Endothelial cell of umbilical vein (primary cell): ENCODE results near the gene POU2AF1. TPM values are rescaled to one million over a fixed set of nuclear protein-coding genes. Genes with fewer than 3 reads are reported as not detected.

Experiments used
- BruUV-seq: library from RNA; stranded (reverse); fragments of 400-500 nt; replicated peaks from 2 replicates; lab custom pipeline; 2021; lab: Mats Ljungman, UMichigan
- CTCF ChIA-PET: fragments of 300-600, 350-600 bp; sonication (Branson Sonifier 250); formaldehyde crosslinking; loops from one replicate; lab custom pipeline; 2021; ENCODE audit warnings: antibody characterized with exemption, inconsistent platforms; lab: Charles Lee
- POLR2A ChIA-PET: fragments of 300-600, 350-600 bp; sonication (Branson Sonifier 250); formaldehyde crosslinking; loops from one replicate; lab custom pipeline; 2021; ENCODE audit warnings: antibody characterized with exemption, inconsistent platforms; lab: Charles Lee
- DNase-seq: peaks from one replicate; pipeline ENCODE4 v3.0.0-alpha.2; 2011; ENCODE audit warnings: low read depth, low spot score
- FAIRE-seq: peaks from 2 replicates; lab custom pipeline; 2011; peaks lifted over from hg19 to GRCh38; lab: Jason Lieb, UNC
- H2AFZ ChIP-seq: 2 replicates; pipeline ENCODE4 v1.6.0; 2012; ENCODE audit warnings: low read depth, low read length, control low read depth, inconsistent platforms
- H3K27ac ChIP-seq: 2 replicates; pipeline ENCODE4 v1.5.1; 2011; ENCODE audit warnings: low read depth, mild to moderate bottlenecking, control low read depth, low read length, moderate library complexity; ENCODE audit not compliant: insufficient read depth
- H3K27me3 ChIP-seq, 2 experiments: 2 replicates each; pipeline versions ENCODE4 v1.6.0 to v1.6.1; 2011; ENCODE audit warnings: low read length in 2 of 2, mixed read lengths in 1 of 2; ENCODE audit not compliant: control insufficient read depth in 2 of 2, insufficient read depth in 2 of 2
- H3K36me3 ChIP-seq, 2 experiments: 2 replicates in 1 of 2; 3 replicates in 1 of 2; pipeline ENCODE4 v1.5.1; 2011; ENCODE audit warnings: low read length in 2 of 2, mild to moderate bottlenecking in 1 of 2, moderate library complexity in 1 of 2; ENCODE audit not compliant: control insufficient read depth in 2 of 2, insufficient read depth in 2 of 2; ENCODE audit errors: extremely low read depth in 1 of 2
- H3K4me1 ChIP-seq: 3 replicates; pipeline ENCODE4 v1.5.1; 2011; ENCODE audit warnings: mild to moderate bottlenecking, low read length; ENCODE audit not compliant: control insufficient read depth, insufficient read depth; ENCODE audit errors: extremely low read depth
- H3K4me2 ChIP-seq: 2 replicates; pipeline ENCODE4 v1.6.1; 2011; ENCODE audit warnings: low read length, control low read depth, mixed read lengths; ENCODE audit not compliant: insufficient read depth
- H3K4me3 ChIP-seq, 3 experiments: fragments of 200-600 bp in 1 of 3; sonication (generic), shearing (Covaris generic) in 1 of 3; replicated peaks in 1 of 3; 2 replicates each; pipeline ENCODE4 v1.5.1; 2011 to 2016; ENCODE audit warnings: control low read depth in 3 of 3, low read length in 3 of 3, mild to moderate bottlenecking in 2 of 3, inconsistent platforms in 1 of 3, low read depth in 1 of 3, moderate library complexity in 1 of 3; ENCODE audit not compliant: insufficient read depth in 1 of 3
- H3K79me2 ChIP-seq: 2 replicates; pipeline ENCODE4 v1.6.0; 2012; ENCODE audit warnings: low read length, inconsistent platforms; ENCODE audit not compliant: control insufficient read depth, insufficient read depth
- H3K9ac ChIP-seq: replicated peaks from 2 replicates; pipeline ENCODE3; 2011; ENCODE audit warnings: low read length, control low read depth; ENCODE audit not compliant: insufficient read depth; ENCODE audit errors: extremely low read depth
- H3K9me1 ChIP-seq: replicated peaks from 3 replicates; pipeline ENCODE4 v1.6.0; 2011; ENCODE audit warnings: mild to moderate bottlenecking, low read length; ENCODE audit not compliant: control insufficient read depth, insufficient read depth; ENCODE audit errors: extremely low read depth
- H3K9me3 ChIP-seq: replicated peaks from 2 replicates; pipeline ENCODE4 v1.5.1; 2012; ENCODE audit warnings: low read length, inconsistent platforms; ENCODE audit not compliant: control insufficient read depth, insufficient read depth
- H4K20me1 ChIP-seq: replicated peaks from 2 replicates; pipeline ENCODE3; 2011; ENCODE audit warnings: mild to moderate bottlenecking, low read length; ENCODE audit not compliant: control insufficient read depth, insufficient read depth; ENCODE audit errors: extremely low read depth
- CTCF ChIP-seq, 2 donors: IDR thresholded peaks; 1 replicate in 1 of 2; 2 replicates in 1 of 2; pipeline ENCODE4 v1.5.1; 2011; ENCODE audit warnings: low read length in 2 of 2, mild to moderate bottlenecking in 2 of 2, moderate library complexity in 2 of 2, control low read depth in 1 of 2, inconsistent platforms in 1 of 2, low read depth in 1 of 2; ENCODE audit not compliant: insufficient read depth in 1 of 2; ENCODE audit errors: extremely low read depth in 1 of 2
- EZH2 ChIP-seq: IDR thresholded peaks from 2 replicates; pipeline ENCODE4 v1.6.1; 2012; ENCODE audit warnings: borderline replicate concordance, low read depth, mild to moderate bottlenecking, moderate library complexity, low read length, inconsistent platforms; ENCODE audit not compliant: severe bottlenecking
- FOS ChIP-seq: IDR thresholded peaks from 2 replicates; pipeline ENCODE4 v1.6.1; 2011; ENCODE audit warnings: mild to moderate bottlenecking, low read length, moderate library complexity, borderline replicate concordance; ENCODE audit not compliant: insufficient read depth
- GATA2 ChIP-seq: IDR thresholded peaks from 2 replicates; pipeline ENCODE4 v1.7.0; 2011; ENCODE audit warnings: low read depth, mild to moderate bottlenecking, moderate library complexity, mixed read lengths, low read length; ENCODE audit not compliant: insufficient read length, insufficient read depth
- JUN ChIP-seq: IDR thresholded peaks from 2 replicates; pipeline ENCODE4 v1.6.1; 2011; ENCODE audit warnings: borderline replicate concordance, low read depth; ENCODE audit not compliant: insufficient read length, insufficient read depth
- MAX ChIP-seq: IDR thresholded peaks from 2 replicates; pipeline ENCODE4 v1.6.1; 2011; ENCODE audit not compliant: insufficient read depth, insufficient read length
- MYC ChIP-seq: IDR thresholded peaks from one replicate; pipeline ENCODE4 v1.6.1; 2011; ENCODE audit warnings: mild to moderate bottlenecking, low read depth, low read length
- POLR2A ChIP-seq: IDR thresholded peaks from 2 replicates; pipeline ENCODE4 v1.6.1; 2012; ENCODE audit warnings: low read depth, mild to moderate bottlenecking, control low read depth, low read length
- POLR2AphosphoS5 ChIP-seq: IDR thresholded peaks from 2 replicates; pipeline ENCODE4 v1.6.1; 2012; ENCODE audit warnings: low read depth, mild to moderate bottlenecking, control low read depth, low read length, moderate library complexity; ENCODE audit not compliant: insufficient read depth
- dilution Hi-C: fragments of 300-500 bp; cut with MboI; formaldehyde crosslinking; loops from one replicate; pipeline ENCODE4 v1.15.0; 2019; ENCODE audit warnings: low sequenced_read_pairs; ENCODE audit not compliant: extremely low pct_ligation_motif_present
- intact Hi-C: fragments of 100-400 bp; cut with micrococcal nuclease; formaldehyde crosslinking; loops from one replicate; pipeline ENCODE4 v1.10.0; 2022
- polyA plus RNA-seq, 4 experiments: library from polyadenylated mRNA; depleted of rRNA in 3 of 4; stranded (reverse) in 3 of 4; unstranded in 1 of 4; fragments of >200 nt; gene quantifications; 2 replicates each; pipeline versions ENCODE4 v1.2.1 to v1.2.3, GENCODE V29; 2011 to 2012; ENCODE audit warnings: missing spikeins in 1 of 4
- total RNA-seq: library from RNA; stranded (reverse); gene quantifications from 2 replicates; pipeline ENCODE4 v1.2.3, GENCODE V29; 2021

Gene POU2AF1
- total and polyA plus RNA-seq, 2 donors (not counting 3 experiments of a cell fraction or from before 2014, with no cell fraction given): not detected

GRCh38 chr11:111364503-111364902 lies 14.6 kb downstream of the POU2AF1 start:
- dilution Hi-C loops: no loop called here
- Histone ChIP-seq H3K4me3 (no peak overlapping the region), H3K9me1 (no peaks in the 10 kb centered on the region), H4K20me1 (no peaks in the 10 kb centered on the region), H3K4me1 (no peaks in the 10 kb centered on the region), H3K9me3 (no peaks in the 10 kb centered on the region), H3K9ac (no peak overlapping the region), H3K79me2 (no peaks in the 10 kb centered on the region), H2AFZ (no peak overlapping the region), H3K4me2 (no peak overlapping the region), H3K27ac (no peak overlapping the region), H3K27me3 (no peaks in the 10 kb centered on the region), H3K36me3 (no peaks in the 10 kb centered on the region)
- no TSS peak for BruUV-seq
- intact Hi-C loops: no loop called here
- POLR2A ChIA-PET: no interaction called here
- CTCF ChIA-PET: no interaction called here
- FAIRE-seq (no peak), DNase-seq (no peak)
- TF ChIP-seq MAX (no peak), GATA2 (no peak), JUN (no peak), POLR2AphosphoS5 (no peak), CTCF (IDR thresholded peaks at IDR 0.05; ENCODE audit: extremely low read depth in 1 of 2, insufficient read depth in 1 of 2, low read depth in 1 of 2, low read length in 2 of 2) (no peak), EZH2 (no peak), FOS (no peak), MYC (no peak), POLR2A (no peak)
